Eye (tissue), 1 donor: ENCODE measurements around the gene ARHGAP9.
"Not testable (repeated sequence)": the region's sequence is repeated elsewhere in the genome, so short reads cannot be mapped to it uniquely, and the experiment has no call there.

Experiments used
- DNase-seq: peaks from one replicate; pipeline ENCODE4 v3.0.0-alpha.2; 2015

ARHGAP9 gene

DNA sequence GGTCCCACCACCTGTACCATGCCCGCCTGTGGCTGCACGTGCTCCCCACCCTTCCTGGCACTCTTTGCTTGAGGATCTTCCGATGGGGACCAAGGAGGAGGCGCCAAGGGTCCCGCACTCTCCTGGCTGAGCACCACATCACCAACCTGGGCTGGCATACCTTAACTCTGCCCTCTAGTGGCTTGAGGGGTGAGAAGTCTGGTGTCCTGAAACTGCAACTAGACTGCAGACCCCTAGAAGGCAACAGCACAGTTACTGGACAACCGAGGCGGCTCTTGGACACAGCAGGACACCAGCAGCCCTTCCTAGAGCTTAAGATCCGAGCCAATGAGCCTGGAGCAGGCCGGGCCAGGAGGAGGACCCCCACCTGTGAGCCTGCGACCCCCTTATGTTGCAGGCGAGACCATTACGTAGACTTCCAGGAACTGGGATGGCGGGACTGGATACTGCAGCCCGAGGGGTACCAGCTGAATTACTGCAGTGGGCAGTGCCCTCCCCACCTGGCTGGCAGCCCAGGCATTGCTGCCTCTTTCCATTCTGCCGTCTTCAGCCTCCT lies 23.4 kb downstream of the ARHGAP9 start:
- DNase-seq: peak; percentile 80

DNA sequence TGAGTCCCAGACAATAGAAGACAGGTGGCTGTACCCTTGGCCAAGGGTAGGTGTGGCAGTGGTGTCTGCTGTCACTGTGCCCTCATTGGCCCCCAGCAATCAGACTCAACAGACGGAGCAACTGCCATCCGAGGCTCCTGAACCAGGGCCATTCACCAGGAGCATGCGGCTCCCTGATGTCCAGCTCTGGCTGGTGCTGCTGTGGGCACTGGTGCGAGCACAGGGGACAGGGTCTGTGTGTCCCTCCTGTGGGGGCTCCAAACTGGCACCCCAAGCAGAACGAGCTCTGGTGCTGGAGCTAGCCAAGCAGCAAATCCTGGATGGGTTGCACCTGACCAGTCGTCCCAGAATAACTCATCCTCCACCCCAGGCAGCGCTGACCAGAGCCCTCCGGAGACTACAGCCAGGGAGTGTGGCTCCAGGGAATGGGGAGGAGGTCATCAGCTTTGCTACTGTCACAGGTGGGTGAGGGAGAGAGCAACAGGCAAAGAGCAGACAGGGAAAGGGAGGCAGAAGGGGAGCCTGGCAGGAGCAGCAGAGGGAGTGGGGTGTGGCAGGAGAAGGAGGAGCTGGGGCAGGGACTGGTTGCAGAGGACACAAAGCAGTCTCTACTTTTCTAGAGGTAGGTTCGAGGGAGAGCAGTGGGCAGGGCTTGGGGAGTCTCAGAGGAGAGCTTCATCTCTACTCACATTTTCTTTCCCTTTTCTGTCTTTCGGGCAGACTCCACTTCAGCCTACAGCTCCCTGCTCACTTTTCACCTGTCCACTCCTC lies 24.1 kb downstream of the ARHGAP9 start:
- peak; percentile 11 for DNase-seq

DNA sequence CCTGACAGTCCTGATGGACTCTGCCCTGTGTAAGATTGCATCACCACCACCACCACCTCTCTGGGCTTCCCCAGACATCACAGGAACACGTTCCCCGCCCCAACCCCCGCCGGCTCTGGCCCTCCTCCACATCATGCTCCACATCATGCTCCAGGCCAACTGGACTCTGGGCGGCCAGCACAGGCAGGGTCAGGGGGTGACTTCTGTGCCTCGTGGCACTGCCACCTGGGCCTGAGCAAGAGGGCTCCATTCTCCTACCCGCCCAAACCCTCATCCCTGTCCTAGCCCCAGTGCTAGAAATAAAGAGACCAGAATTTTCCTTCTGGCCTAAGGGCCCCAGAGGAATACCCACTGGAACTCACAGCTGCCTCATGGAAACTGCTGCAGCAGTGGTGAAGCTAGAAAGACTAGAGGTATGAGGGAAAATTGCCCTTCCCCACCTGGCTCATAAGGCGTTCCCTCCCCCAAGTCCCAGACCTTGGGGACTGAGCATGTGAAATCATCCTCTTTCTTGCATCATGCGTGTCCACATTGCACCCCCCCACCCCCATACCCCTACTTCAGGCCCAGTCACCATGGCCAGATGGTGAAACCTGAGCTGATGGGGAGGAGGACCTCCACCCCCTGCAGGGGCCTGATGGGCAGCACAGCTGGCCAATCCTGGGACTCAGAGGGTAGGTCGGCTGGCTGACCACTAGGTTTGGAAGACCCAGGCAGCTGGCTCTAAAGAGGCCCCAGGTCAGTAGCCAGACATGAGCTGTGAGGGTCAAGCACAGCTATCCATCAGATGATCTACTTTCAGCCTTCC lies 24.9 kb downstream of the ARHGAP9 start, which contains the start of gene INHBE:
Gene INHBE (plus strand): TSS at position 742 of the 808 bp plus-strand sequence. CDS start 230 bp downstream, outside the sequence.
- DNase-seq: peak; percentile 74

DNA sequence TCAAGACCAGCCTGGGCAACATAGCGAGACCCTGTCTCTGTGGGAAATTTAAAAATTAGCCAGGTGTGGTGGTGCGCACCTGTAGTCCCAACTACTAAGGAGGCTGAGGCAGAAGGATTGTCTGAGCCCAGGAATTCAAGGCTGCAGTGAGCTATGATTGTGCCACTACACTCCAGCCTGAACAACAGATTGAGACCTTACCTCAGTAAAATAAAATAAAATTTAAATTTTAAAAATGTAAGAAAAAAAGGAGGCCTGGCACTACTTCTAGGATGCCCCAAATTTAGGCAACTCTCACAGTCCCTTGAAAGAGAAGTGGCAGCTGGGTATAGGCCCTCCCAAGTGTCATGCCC lies 25.5 kb downstream of the ARHGAP9 start:
- DNase-seq: no peak

DNA sequence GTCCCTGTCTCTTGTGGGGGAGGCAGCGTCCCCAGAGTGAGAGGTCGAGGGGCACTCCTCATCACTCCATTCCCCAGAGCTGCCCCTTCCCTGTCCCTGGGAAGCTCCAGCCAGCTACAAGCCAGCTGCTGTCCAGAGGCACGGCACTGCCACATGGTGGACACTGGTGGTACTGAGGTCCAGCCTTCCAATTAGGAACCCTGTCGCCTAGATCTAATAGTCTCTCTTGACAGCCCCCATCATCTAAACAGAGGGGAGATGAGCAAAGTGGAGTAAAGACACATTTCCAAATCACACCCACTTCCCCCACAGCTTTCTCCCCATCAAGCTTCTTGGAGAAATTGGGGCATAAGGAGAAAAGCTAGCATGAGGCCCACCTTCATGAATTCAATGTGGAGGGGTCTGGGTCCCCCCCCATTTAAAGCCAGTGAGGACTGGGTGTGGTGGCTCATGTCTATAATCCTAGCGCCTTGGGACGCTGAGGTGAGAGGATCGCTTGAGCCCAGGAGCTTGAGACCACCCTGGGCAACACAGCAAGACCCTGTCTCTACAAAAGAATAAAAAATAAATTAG lies 26.6 kb downstream of the ARHGAP9 start:
- DNase-seq: peak; percentile 92

DNA sequence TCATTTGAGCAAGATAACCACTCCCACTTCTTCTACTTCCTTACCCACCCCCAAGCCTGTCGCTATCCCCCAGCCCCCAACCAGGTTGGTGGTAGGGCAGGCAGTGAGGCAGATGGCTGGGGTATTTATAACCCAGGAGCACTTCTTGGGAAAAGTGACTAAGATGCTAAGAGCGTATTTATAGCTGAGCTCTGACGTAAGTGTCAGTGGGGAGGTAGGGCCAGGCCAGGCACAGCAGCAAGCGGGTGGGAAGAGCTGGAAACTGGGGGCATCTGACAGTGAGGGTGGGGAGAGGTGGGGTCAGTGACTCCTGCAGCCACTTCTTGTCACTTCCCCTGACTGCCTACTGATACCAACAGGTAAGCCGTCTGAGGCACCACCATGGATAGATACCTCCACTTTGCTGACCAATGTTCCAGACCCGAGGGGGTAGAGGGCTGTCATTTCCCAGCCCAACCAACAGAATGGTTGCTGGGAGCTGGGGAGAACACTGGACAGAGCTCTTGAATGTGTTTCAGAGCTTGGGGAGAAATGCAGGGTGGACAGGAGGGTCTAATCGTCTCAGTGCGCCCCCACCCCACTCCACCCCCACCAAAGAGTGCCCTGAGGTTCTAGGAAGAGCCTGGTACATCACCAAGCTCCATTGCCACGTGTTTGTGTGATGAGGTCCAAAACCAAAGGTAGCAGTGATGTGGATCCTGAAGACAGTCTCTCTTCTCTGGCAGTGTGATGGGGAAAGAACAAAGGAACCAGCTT lies 27.3 kb downstream of the ARHGAP9 start:
- DNase-seq: peak; percentile 30

DNA sequence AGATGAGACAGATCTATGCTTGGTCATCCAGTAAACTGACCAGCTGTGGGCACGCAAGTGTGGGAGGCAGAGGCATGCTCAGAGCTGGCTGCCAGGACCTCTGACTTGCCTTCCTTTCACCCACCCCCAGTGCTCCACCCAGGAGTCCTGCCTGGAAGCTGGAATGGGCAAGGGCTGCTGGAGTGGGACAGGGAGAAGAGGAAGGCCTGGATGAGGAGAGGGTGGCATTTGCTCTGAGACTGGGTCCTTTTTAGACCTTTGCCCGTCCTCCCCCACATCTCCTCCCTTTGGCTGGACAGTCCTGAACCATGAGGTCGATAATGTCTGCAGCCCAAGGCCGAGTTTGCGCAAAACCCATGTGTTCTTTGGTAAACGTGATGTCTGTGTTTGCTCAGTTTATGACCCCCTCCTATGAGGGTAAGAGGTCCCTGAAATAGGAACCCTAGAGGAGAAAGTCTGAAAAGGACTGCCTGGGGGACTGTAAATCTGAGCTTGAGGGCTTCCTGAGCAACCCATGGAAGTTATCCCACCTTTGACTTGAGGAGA lies 28.4 kb downstream of the ARHGAP9 start:
- DNase-seq: no peak

DNA sequence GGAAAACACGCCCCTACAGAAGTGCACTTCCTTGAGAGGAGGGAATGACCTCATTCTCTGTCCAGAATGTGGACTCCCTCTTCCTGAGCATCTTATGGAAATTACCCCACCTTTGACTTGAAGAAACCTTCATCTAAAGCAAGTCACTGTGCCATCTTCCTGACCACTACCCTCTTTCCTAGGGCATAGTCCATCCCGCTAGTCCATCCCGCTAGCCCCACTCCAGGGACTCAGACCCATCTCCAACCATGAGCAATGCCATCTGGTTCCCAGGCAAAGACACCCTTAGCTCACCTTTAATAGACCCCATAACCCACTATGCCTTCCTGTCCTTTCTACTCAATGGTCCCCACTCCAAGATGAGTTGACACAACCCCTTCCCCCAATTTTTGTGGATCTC lies 29.6 kb downstream of the ARHGAP9 start:
- no peak for DNase-seq

DNA sequence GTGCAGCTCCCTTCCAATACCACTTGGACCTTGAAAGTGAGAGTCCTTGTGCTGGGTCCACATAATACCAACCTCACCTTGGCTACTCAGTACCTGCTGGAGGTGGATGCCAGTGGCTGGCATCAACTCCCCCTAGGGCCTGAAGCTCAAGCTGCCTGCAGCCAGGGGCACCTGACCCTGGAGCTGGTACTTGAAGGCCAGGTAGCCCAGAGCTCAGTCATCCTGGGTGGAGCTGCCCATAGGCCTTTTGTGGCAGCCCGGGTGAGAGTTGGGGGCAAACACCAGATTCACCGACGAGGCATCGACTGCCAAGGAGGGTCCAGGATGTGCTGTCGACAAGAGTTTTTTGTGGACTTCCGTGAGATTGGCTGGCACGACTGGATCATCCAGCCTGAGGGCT lies 30.3 kb downstream of the ARHGAP9 start:
- DNase-seq: no peak

DNA sequence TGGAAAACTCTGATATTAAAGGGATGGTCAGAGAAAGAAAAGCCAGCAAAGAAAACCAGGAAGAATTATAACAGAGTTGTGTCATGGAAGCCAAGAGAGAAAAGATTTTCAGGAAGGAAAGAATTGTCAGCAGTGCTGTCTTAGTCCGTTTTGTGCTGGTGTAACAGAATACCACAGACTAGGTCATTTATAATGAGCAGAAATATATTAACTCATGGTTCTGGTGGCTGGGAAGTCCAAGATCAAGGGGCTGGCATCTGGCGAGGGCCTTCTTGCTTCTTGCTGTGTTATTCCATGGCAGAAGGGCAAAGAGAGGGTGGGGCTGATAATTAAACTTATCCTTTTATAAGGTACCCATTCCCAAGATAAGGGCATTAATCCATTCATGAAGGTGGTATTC lies 31.0 kb downstream of the ARHGAP9 start:
- no peak for DNase-seq

DNA sequence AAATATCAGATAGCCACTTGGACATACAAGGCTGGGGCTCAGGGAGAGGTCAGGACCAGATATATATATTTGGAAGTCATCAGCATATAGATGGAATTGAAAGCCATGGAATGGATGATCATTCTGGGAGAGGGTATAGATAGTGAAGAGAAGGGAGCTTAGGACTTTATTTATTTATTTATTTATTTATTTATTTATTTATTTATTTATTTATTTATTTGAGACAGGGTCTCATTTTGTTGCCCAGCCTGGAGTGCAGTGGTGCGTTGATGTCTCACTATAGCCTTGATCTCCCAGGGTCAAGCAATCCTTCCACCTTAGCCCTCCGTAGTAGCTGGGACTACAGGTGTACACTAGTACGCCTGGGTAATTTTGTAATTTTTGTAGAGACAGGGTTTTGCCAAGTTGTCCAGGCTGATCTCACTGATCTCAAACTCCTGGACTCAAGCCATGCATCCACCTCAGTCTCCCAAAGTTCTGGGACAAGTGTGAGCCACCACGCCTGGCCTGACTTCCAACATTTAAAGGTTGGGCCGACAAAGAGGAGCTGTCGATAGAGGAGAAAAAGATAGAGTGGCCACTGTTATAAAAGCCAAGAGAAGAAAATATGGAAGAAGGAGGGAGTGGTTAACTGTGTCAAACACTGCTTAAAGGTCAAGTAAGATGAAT lies 33.2 kb downstream of the ARHGAP9 start:
- no peak for DNase-seq

DNA sequence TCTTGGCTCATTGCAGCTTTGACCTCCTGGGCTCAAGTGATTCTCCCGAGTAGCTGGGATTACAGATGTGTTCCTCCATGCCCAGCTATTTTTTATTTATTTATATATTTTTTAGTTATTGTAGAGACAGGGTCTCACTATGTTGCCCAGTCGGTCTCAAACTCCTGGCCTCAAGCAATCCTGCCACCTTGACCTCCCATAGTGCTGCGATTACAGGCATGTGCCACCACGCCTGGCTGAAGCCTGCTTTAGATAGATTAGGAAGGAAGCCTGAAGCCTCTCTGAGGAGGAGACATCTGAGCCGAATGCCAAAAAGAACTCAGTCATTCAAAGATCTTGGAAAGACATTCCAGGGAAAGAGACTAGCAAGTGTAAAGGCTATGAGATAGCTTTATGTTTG lies 34.9 kb downstream of the ARHGAP9 start:
- no peak for DNase-seq

DNA sequence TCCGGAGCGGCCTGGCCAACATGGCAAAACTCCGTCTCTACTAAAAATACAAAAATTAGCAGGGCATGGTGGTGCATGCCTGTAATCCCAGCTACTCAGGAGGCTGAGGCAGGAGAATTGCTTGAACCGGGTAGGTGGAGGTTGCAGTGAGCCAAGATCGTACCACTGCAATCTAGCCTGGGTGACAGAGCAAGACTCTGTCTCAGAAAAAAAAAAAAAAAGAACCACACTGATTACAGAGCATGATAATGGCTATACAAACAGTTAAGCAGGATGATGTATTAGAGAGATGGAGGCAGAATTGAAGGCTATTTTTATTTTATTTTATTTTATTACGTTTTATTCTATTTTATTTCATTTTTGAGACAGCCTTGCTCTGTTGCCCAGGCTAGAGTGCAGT lies 35.3 kb downstream of the ARHGAP9 start:
- DNase-seq: not testable (repeated sequence)

DNA sequence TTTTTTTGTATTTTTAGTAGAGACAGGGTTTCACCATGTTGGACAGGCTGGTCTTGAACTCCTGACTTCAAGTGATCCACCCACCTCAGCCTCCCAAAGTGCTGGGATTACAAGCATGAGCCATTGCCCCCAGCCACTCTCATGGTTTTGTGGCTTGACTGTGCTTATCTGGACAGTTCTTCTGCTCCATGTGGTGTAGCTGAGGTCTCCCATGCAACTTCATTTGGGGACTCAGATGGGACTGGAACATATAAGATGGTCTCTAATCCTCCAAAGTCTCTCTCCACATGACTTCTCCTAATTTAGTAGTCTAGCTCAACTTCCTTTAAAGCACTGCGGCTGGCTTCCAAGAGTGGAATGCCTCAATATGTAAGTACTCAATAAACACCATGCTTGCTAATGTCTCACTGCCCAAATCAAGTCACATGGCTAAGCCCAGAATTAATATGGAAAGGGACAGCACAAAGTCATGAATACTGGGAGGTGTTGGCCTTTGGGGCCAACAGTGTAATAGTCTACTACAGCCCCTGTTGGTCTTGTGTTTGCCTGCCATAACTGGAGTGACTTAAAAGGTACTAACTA lies 37.7 kb downstream of the ARHGAP9 start:
- no peak for DNase-seq

DNA sequence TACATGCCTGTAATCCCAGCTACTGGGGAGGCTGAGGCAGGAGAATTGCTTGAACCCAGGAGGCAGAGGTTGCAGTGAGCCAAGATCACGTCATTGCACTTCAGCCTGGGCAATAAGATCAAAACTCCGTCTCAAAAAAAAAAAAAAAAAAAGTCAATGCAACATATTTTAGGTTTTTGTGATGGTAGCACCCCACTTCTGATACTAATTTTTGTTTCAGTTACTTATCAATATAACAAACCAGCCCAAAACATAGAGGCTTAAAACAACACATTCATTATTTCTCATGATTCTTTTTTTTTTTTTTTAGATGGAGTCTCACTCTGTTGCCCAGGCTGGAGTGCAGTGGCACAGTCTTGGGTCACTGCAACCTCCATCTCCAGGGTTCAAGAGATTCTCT lies 38.3 kb downstream of the ARHGAP9 start:
- DNase-seq: not testable (repeated sequence)

DNA sequence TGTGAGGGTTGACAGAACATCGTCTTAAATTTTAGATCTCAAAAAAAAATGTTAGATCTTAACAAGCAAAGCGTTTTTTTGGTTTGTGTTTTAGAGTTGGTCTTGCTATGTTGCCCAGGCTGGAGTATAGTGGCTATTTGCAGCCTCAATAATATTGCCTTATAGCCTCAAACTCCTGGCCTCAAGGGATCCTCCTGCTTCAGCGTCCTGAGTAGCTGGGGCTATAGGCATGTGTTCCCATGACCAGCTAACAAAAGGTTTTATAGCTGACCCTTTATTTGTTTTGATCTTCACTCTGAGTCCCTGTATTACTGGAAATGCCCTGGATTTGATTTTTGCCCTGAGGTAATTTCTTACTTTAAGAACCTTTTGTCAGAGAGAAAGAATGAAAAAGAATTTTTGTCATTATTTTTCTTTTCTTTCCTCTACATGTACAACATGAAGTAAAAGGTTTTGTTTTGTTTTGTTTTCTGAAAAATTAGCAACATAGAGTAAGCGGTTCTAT lies 39.9 kb downstream of the ARHGAP9 start:
- DNase-seq: no peak

DNA sequence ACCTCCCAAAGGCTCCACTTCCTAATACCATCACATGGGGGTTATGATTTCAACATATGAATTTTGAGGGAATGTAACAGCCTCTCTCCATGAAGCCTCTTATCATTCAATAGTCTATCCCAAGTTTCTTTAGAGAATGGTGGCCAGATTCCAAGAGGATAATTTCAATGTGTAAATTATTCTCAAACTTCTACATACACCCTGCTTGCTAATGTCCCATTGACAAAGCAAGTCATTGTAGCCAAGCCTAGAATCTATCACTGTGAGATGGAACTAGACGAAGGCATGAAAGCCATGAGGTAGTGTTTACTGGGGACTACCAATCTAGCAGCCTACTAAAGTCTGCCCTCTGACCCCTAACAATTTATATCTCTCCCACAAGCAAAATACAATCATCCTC lies 41.3 kb downstream of the ARHGAP9 start:
- no peak for DNase-seq

DNA sequence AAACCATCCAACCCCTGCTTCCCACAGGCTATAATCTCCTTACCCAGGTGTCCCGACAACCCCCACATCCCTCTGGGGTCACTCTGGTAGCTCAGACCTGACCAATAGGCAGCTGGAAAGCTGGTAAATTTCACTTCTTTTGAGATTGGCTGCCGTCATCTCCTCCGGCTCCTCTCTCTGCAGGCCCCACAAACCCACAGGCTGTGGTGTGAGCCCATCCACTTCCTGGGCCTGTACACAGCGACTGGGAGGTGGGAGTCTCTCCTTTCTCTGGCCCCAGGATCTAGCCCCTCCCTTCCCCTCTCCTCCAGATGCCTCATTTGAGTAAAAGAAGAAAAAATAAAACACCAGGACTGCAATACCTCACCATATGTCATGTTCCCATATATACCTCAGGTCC lies 44.4 kb downstream of the ARHGAP9 start:
- no peak for DNase-seq

DNA sequence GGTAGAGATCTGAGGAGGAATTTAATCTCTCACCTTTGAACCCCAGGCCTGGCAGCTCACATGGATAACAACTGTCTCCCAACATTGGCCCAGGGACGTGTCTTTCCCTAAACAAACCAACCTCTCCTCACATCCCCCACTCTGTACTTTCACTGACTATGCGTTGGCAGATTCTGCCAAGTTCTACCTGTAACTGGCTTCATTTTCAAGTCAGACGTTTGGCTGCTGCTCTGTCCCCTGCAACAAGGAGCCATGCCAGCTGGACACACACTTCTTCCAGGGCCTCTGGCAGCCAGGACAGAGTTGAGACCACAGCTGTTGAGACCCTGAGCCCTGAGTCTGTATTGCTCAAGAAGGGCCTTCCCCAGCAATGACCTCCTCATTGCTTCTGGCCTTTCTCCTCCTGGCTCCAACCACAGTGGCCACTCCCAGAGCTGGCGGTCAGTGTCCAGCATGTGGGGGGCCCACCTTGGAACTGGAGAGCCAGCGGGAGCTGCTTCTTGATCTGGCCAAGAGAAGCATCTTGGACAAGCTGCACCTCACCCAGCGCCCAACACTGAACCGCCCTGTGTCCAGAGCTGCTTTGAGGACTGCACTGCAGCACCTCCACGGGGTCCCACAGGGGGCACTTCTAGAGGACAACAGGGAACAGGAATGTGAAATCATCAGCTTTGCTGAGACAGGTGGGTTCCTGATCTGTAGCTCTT lies 45.0 kb downstream of the ARHGAP9 start, which contains the start of gene INHBC:
Gene INHBC (plus strand): TSS at position 268 of the 707 bp plus-strand sequence. CDS start 103 bp downstream, at position 371.
- DNase-seq: no peak

DNA sequence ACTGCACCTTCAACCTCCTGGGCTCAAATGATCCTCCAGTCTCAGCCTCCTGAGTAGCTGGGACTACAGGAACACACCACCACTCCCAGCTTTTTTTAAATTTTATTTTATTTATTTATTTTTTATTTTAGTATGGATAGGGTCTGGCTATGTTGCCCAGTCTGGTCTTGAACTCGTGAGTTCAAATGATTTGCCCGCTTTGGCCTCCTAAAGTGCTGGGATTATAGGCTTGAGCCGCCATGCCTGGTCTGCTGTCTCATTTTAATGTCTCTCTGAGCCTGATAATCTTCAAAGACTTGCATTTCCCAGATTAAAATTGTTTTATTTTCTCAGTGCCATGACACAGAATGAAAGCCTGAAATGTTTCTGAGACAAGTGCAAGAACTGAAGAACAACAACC lies 46.3 kb downstream of the ARHGAP9 start:
- no peak for DNase-seq
